Neural progenitor cell (in vitro differentiated cells): ENCODE results near the gene SEC63. TPM values are rescaled to one million over a fixed set of nuclear protein-coding genes. Genes with fewer than 3 reads are reported as not detected.
"Not testable (repeated sequence)": the region's sequence is repeated elsewhere in the genome, so short reads cannot be mapped to it uniquely, and the experiment has no call there.

Experiments used
- DNase-seq: peaks from one replicate; pipeline ENCODE4 v3.0.0-alpha.2; 2016; ENCODE audit warnings: low spot score
- H2AFZ ChIP-seq: fragments of 200-600 bp; sonication (generic); replicated peaks from 2 replicates; pipeline ENCODE4 v1.6.1; 2016; ENCODE audit warnings: antibody characterized with exemption
- H3F3A ChIP-seq: fragments of 200-600 bp; sonication (generic); 2 replicates; pipeline ENCODE4 v1.6.1; 2016; ENCODE audit warnings: antibody characterized with exemption, low read depth
- H3K27ac ChIP-seq: fragments of 200-600 bp; sonication (generic); 2 replicates; pipeline ENCODE4 v1.5.1; 2016; ENCODE audit warnings: mild to moderate bottlenecking
- H3K27me3 ChIP-seq: fragments of 200-600 bp; sonication (generic); 2 replicates; pipeline ENCODE4 v1.6.1; 2016; ENCODE audit warnings: mild to moderate bottlenecking, moderate library complexity
- H3K36me3 ChIP-seq: fragments of 200-600 bp; sonication (generic); 2 replicates; pipeline ENCODE4 v1.5.1; 2016
- H3K4me1 ChIP-seq: fragments of 200-600 bp; sonication (generic); 2 replicates; pipeline ENCODE4 v1.6.1; 2016; ENCODE audit warnings: mixed run types
- H3K4me2 ChIP-seq: fragments of 200-600 bp; sonication (generic); 2 replicates; pipeline ENCODE4 v1.6.1; 2016
- H3K4me3 ChIP-seq: fragments of 200-600 bp; sonication (generic); 2 replicates; pipeline ENCODE4 v1.5.1; 2016
- H3K79me2 ChIP-seq: fragments of 200-600 bp; sonication (generic); 2 replicates; pipeline ENCODE4 v1.6.1; 2016; ENCODE audit warnings: low read depth
- H3K9ac ChIP-seq: fragments of 200-600 bp; sonication (generic); 2 replicates; pipeline ENCODE4 v1.6.1; 2016
- H3K9me3 ChIP-seq: fragments of 200-600 bp; sonication (generic); 2 replicates; pipeline ENCODE4 v1.5.1; 2016; ENCODE audit warnings: low read depth
- H4K20me1 ChIP-seq: fragments of 200-600 bp; sonication (generic); 2 replicates; pipeline ENCODE4 v1.6.1; 2016; ENCODE audit warnings: low read depth
- H3K27ac Mint-ChIP-seq: 3 replicates; pipeline ENCODE4 v1.8.0; 2021; ENCODE audit warnings: mixed read lengths
- H3K27me3 Mint-ChIP-seq: 2 replicates; pipeline ENCODE4 v1.8.0; 2022; ENCODE audit warnings: low read depth, mild to moderate bottlenecking, inconsistent platforms, moderate library complexity, mixed read lengths; ENCODE audit not compliant: insufficient read depth
- H3K36me3 Mint-ChIP-seq: 3 replicates; pipeline ENCODE4 v1.8.0; 2021; ENCODE audit warnings: mixed read lengths
- H3K4me1 Mint-ChIP-seq: 3 replicates; pipeline ENCODE4 v1.8.0; 2021; ENCODE audit warnings: mixed read lengths
- H3K4me3 Mint-ChIP-seq: 3 replicates; pipeline ENCODE4 v1.8.0; 2021; ENCODE audit warnings: mild to moderate bottlenecking, moderate library complexity, mixed read lengths
- H3K9me3 Mint-ChIP-seq: 3 replicates; pipeline ENCODE4 v1.8.0; 2020; ENCODE audit warnings: mixed read lengths
- CTCF ChIP-seq: fragments of 200-600 bp; sonication (generic); IDR thresholded peaks from 2 replicates; pipeline ENCODE4 v1.5.1; 2017; ENCODE audit warnings: antibody characterized with exemption, mild to moderate bottlenecking
- EZH2 ChIP-seq: fragments of 200-600 bp; sonication (generic); IDR thresholded peaks from 2 replicates; pipeline ENCODE4 v1.6.1; 2017; ENCODE audit warnings: antibody characterized with exemption, mild to moderate bottlenecking, moderate library complexity
- EZH2phosphoT487 ChIP-seq: fragments of 200-600 bp; sonication (generic); IDR thresholded peaks from 2 replicates; pipeline ENCODE4 v1.6.1; 2017; ENCODE audit warnings: antibody characterized with exemption
- total RNA-seq: library from RNA; depleted of rRNA; stranded (reverse); fragments of >200 nt; gene quantifications from 2 replicates; pipeline ENCODE4 v1.2.3, GENCODE V29; 2015; ENCODE audit warnings: low replicate concordance

SEC63 gene
- total RNA-seq, 1 donor from 2014 or later: 20.7 TPM

- Histone ChIP-seq H3K4me3 (no peak overlapping the region), H3K79me2 (peaks cover 21% of the 10 kb centered on the region), H4K20me1 (no peaks in the 10 kb centered on the region), H3K27me3 (no peaks in the 10 kb centered on the region), H3K9me3 (peaks cover 41% of the 10 kb centered on the region), H3K27ac (no peak overlapping the region), H3K36me3 (peaks cover 88% of the 10 kb centered on the region), H3K4me1 (no peaks in the 10 kb centered on the region), H3K4me2 (no peak overlapping the region), H2AFZ (no peak overlapping the region), H3K9ac (no peak overlapping the region), H3F3A (peaks cover 10% of the 10 kb centered on the region)
- no peak for TF ChIP-seq EZH2phosphoT487
- Mint-ChIP-seq H3K4me1 (no peaks in the 10 kb centered on the region), H3K36me3 (peaks cover 78% of the 10 kb centered on the region), H3K9me3 (peaks cover 68% of the 10 kb centered on the region), H3K27ac (no peak overlapping the region), H3K27me3 (no peaks in the 10 kb centered on the region), H3K4me3 (no peak overlapping the region)
- peak; percentile 39 for DNase-seq
Observed at GRCh38 chr6:107917451-107918375, 40.3 kb downstream of the SEC63 start.

GRCh38 chr6:107916961-107917360 is 41.0 kb downstream of the SEC63 start:
- H3K4me1 Mint-ChIP-seq, DNase-seq, H2AFZ ChIP-seq, H3K4me1 ChIP-seq, H3K27ac ChIP-seq, H4K20me1 ChIP-seq, H3K27me3 ChIP-seq, H3K9ac ChIP-seq, H3K4me3 Mint-ChIP-seq, H3K27me3 Mint-ChIP-seq, H3K4me2 ChIP-seq, H3K4me3 ChIP-seq, H3K27ac Mint-ChIP-seq: not testable (repeated sequence)
- H3K9me3 ChIP-seq: peaks cover 39% of the 10 kb centered on the region
- H3F3A ChIP-seq: peaks cover 10% of the 10 kb centered on the region
- peaks cover 19% of the 10 kb centered on the region for H3K79me2 ChIP-seq
- peaks cover 93% of the 10 kb centered on the region for H3K36me3 ChIP-seq
- Mint-ChIP-seq H3K9me3 (peaks cover 65% of the 10 kb centered on the region), H3K36me3 (peaks cover 77% of the 10 kb centered on the region)

- DNase-seq: no peak
- Mint-ChIP-seq H3K36me3 (peaks cover 60% of the 10 kb centered on the region), H3K4me1 (no peaks in the 10 kb centered on the region), H3K4me3 (no peak overlapping the region), H3K9me3 (peaks cover 20% of the 10 kb centered on the region), H3K27me3 (no peaks in the 10 kb centered on the region), H3K27ac (no peak overlapping the region)
- H3K4me2 ChIP-seq: no peak overlapping the region
- peaks cover 69% of the 10 kb centered on the region for H3K36me3 ChIP-seq
- H3K27ac ChIP-seq: no peak overlapping the region
- no peak for TF ChIP-seq CTCF
- TF ChIP-seq EZH2phosphoT487: no peak
- TF ChIP-seq EZH2: no peak
- no peaks in the 10 kb centered on the region for H3K4me1 ChIP-seq
- H3F3A ChIP-seq: no peaks in the 10 kb centered on the region
- no peaks in the 10 kb centered on the region for H4K20me1 ChIP-seq
- H3K27me3 ChIP-seq: no peaks in the 10 kb centered on the region
- peaks cover 18% of the 10 kb centered on the region for H3K9me3 ChIP-seq
- no peak overlapping the region for H2AFZ ChIP-seq
- H3K4me3 ChIP-seq: no peak overlapping the region
- H3K9ac ChIP-seq: no peak overlapping the region
- peaks cover 19% of the 10 kb centered on the region for H3K79me2 ChIP-seq
Observed at GRCh38 chr6:107911692-107912091, 46.3 kb downstream of the SEC63 start.

GRCh38 chr6:107894809-107895396 is 63.1 kb downstream of the SEC63 start:
- no peak overlapping the region for H3K27ac ChIP-seq
- Mint-ChIP-seq H3K4me3 (no peak overlapping the region), H3K36me3 (peaks cover 70% of the 10 kb centered on the region)

GRCh38 chr6:107890431-107890830 is 67.6 kb downstream of the SEC63 start:
- not testable (repeated sequence) for H3K79me2 ChIP-seq, H3F3A ChIP-seq, H3K9me3 ChIP-seq, H3K27ac Mint-ChIP-seq, H2AFZ ChIP-seq, H3K4me3 ChIP-seq, H3K4me1 Mint-ChIP-seq, H3K27me3 Mint-ChIP-seq, H3K27ac ChIP-seq, H3K9ac ChIP-seq, H3K27me3 ChIP-seq, H4K20me1 ChIP-seq, H3K4me2 ChIP-seq, H3K4me1 ChIP-seq, H3K4me3 Mint-ChIP-seq, DNase-seq
- peaks cover 80% of the 10 kb centered on the region for H3K36me3 Mint-ChIP-seq
- H3K9me3 Mint-ChIP-seq: peaks cover 55% of the 10 kb centered on the region
- peaks cover 42% of the 10 kb centered on the region for H3K36me3 ChIP-seq

More at GRCh38 chr6:107894809-107895396, 63.1 kb downstream of the SEC63 start:
- no peak for TF ChIP-seq CTCF
- no peak for TF ChIP-seq EZH2
- TF ChIP-seq EZH2phosphoT487: no peak
- Histone ChIP-seq H3K4me1 (no peaks in the 10 kb centered on the region), H3K4me3 (no peak overlapping the region), H2AFZ (no peak overlapping the region), H3K36me3 (peaks cover 40% of the 10 kb centered on the region), H3K9ac (no peak overlapping the region), H3K27me3 (no peaks in the 10 kb centered on the region), H3K79me2 (no peaks in the 10 kb centered on the region), H4K20me1 (no peaks in the 10 kb centered on the region), H3K4me2 (no peak overlapping the region), H3K9me3 (no peaks in the 10 kb centered on the region), H3F3A (no peaks in the 10 kb centered on the region)
- H3K9me3 Mint-ChIP-seq: peaks cover 27% of the 10 kb centered on the region
- H3K27ac Mint-ChIP-seq: no peak overlapping the region
- H3K4me1 Mint-ChIP-seq: no peaks in the 10 kb centered on the region
- no peak for DNase-seq
- H3K27me3 Mint-ChIP-seq: no peaks in the 10 kb centered on the region

- H2AFZ ChIP-seq, H3K4me1 ChIP-seq, H3K4me1 Mint-ChIP-seq, DNase-seq, H3K4me2 ChIP-seq, H3K4me3 ChIP-seq, H3K27me3 Mint-ChIP-seq, H3K27ac ChIP-seq, H3K9ac ChIP-seq, H3F3A ChIP-seq, H3K27me3 ChIP-seq, H3K9me3 ChIP-seq, H3K79me2 ChIP-seq, H3K4me3 Mint-ChIP-seq, H3K27ac Mint-ChIP-seq, H4K20me1 ChIP-seq: not testable (repeated sequence)
- peaks cover 41% of the 10 kb centered on the region for H3K9me3 Mint-ChIP-seq
- H3K36me3 Mint-ChIP-seq: peaks cover 46% of the 10 kb centered on the region
- H3K36me3 ChIP-seq: peaks cover 17% of the 10 kb centered on the region
Observed at GRCh38 chr6:107885950-107886349, 72.1 kb downstream of the SEC63 start.
